Activated T-cell treated with anti-CD3 and anti-CD28 coated beads, Interleukin-2, amount 50 U/mL, for 1 hour (primary cell): Measurements from ENCODE around the gene PRICKLE3.

ENCODE experiments used
- DNase-seq: peaks from one replicate; pipeline ENCODE4 v3.0.0-alpha.2; 2020

Gene PRICKLE3

GRCh38 chrX:49206543-49206942 lies 20.4 kb upstream of the PRICKLE3 start:
- DNase-seq, result no peak

- DNase-seq, result no peak
Measured at GRCh38 chrX:49205443-49205842, 19.3 kb upstream of the PRICKLE3 start.

GRCh38 chrX:49204709-49205108 lies 18.5 kb upstream of the PRICKLE3 start:
- DNase-seq, result no peak

- DNase-seq, result no peak
Measured at GRCh38 chrX:49204017-49204416, 17.8 kb upstream of the PRICKLE3 start.

GRCh38 chrX:49203536-49203935 lies 17.4 kb upstream of the PRICKLE3 start:
- no peak for DNase-seq

- DNase-seq, result no peak
Measured at GRCh38 chrX:49202022-49202421, 15.8 kb upstream of the PRICKLE3 start.

DNA sequence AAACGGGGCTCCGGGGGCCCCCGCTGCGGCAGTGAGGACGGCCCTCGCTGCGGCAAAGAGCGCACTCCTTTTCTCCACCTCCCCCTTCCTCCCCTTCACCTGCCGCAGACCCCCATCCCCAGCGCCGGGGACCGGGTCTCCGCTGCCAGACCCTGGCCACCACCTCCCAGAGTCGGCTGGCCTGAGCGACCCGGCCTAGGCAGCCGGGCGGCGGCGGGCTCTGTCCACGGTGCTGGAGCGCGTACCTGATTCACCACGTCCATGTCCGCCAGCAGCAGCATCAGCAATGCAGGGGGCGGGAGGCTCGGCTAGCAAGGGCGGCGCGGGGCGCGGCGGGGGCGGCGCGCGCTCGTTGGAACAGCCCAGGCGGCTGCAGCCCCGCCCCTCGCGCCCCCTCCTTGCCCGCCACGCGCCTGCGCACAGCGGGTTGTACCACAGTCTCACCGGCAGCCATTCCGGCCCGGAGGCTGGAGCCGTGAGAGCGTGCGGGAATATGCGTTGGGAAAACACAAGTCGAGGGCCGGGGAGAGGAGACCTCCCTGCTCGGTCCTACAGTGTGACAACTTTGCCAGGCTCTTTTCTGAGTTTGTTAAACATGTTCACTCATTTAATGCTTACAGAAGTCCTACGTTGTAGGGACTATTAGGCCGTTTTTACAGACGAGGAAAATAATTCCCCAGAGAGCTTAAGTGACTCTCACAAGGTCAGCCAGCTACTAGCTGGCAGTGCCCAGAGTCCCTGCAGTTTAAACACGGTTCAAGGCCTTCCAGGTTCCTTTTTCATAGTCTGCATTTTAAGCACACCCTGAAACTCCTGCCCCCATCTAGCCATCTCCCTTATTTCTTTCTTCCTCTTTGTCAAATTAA lies 14.0 kb upstream of the PRICKLE3 start, which contains the start of gene SYP:
TSS of gene SYP (minus strand) at position 288 of the 866 bp plus-strand sequence. CDS start at position 281, 7 bp downstream.
- DNase-seq, result peak; percentile 89

- DNase-seq, result no peak
Measured at GRCh38 chrX:49199315-49199595, 13.1 kb upstream of the PRICKLE3 start.

DNA sequence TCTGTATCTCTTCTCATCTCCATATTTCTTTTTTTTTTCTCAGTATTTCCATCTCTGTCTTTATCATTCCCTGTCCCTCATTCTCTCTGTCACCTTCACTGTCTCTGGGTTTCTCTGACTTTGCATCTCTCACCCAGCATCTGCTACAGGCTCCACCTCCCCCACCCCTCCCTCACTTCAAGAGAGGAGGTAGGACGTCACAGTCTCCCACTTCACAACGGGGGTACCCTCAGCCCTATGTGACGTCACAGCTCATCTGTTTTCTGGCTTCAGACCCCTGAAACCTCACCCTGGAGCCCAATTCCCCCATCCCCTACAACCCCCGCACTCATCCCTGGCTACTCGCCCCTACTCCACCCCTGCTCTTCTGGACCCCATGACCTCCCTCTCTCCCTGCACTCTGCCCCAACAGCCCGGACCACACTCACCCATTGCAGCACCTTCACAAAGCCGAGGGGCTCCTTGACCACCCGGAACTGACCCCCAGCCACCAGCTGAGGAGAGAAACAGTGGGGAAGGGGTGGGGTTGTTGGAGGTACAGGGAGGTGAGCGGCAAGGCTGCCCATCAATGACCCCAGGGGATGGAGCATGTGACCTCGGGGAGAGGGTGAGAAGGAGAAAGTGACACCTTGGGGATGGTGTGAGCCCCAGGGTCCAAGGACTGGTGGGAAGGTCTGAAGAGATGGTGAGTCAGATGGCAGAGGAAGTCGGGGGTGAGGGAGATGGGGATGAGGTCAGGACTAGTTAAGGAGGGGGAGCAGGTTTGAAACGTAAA lies 12.6 kb upstream of the PRICKLE3 start:
- DNase-seq, result no peak

GRCh38 chrX:49197543-49198087 lies 11.4 kb upstream of the PRICKLE3 start:
- DNase-seq, result no peak

DNA sequence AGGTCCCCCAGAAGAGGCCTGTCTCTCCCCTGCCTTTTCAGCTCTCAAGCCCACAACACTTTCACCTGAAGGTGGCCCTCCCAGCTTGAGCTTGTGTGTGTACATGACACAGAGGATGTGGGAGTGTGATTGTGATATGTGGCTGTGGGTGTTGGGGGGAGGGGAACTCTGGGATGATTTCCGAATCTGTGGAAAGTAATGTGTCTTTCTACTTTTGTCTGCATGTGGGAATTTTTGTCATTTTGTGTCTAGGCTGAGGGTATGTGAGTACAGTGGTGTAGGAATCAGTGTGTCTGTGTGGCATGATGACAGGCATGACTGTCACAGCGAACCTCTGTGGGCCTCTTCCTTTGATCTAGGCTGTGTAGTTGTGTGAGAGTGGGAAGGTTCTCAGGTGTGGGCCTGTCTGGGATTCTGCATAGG lies 7.4 kb upstream of the PRICKLE3 start:
- DNase-seq, result no peak

- DNase-seq, result no peak
Measured at GRCh38 chrX:49192722-49193328, 6.7 kb upstream of the PRICKLE3 start.

DNA sequence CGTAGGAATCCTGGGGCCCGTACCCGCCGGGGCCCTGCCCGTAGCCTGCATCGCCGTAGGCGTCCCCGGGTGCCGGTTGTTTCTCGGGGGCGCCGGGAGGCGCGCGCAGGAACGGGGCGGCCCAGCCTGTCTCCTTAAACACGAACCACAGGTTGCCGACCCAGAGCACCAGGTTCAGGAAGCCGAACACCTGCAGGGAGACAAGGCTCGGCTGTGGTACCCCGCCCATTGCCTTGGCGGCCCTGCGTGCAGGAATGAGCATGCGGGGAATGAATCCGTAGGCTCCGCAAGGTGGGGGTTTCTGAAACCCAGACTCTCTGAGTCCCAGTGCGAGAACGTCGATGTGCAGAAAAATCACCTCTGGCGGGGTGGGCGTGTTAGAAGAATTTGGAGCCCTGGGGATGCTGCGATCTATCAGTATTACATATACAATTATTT lies 5.4 kb upstream of the PRICKLE3 start:
- no peak for DNase-seq

DNA sequence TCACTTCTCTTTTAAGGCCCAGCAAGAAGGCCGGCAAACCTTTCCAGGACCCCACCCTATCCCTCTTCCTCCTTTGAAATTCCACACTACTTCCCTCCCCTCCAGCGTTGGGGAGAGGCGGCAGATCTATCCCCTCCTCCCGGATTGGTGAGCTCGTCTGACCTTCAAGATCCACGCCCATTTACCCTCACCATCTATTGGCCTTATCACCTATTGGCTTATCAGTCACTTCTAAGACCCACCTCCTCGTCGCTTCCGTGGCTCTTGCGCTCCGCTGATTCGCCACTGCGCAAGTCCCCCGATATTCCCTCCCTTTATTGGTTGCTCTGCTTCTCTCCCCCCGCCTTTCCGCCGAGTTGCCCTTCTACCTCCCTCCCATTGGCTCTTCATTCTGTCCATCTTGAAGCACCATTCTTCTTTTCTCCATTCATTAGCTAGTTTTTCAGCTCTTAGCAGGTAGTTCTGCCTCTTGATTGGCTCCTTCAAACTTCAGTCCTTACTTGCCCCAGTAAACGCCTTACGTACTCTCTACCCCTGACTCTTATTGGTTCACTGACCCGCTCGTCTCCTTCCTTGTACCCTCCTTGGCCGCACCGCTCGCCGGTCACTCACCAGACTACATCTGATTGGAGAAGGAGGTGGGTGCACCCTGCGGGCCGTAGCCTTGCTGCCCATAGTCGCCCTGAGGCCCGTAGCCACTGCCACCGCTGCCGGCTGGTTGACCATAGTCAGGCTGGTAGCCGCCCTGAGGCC lies 4.8 kb upstream of the PRICKLE3 start:
- DNase-seq, result peak; percentile 73

DNA sequence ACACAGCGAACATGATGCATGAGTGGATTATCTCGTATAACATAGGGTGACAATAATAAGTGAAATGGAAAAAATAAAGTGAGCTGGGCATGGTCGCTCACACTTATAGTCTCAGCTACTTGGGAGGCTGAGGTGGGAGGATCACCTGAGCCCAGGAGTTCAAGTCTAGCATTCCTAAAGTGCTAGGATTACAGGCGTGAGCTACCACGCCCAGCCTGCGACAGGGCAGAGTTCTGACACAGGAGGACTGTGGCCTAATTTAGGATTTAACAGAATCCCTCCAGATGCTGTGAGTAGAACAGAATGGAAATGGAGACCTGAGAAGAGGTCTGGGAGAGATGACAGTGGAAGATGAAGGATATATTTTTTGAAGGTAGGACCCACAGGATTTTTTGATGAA lies 3.4 kb upstream of the PRICKLE3 start:
- no peak for DNase-seq

- no peak for DNase-seq
Measured at GRCh38 chrX:49188468-49189076, 2.4 kb upstream of the PRICKLE3 start.

GRCh38 chrX:49187526-49187925 lies 1.4 kb upstream of the PRICKLE3 start:
- DNase-seq, result no peak

DNA sequence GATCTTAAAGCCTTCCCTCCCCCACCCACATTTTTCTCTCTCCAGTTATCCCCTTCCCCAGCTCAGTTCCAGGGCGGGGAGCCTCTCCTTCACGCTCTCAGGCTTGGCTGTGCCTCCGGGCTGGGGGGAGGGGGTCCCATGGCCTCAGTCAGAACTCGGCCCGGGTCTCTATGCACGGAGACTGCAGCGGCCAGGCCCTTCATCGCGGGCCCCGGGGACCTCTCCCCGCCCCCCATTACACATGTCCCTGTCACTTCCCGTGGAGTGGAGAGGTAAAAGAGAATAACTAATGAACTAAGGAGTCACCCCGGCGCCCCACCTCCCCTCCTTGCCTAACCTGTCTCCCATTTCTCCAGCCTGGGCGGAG lies 838 bp upstream of the PRICKLE3 start:
- no peak for DNase-seq

DNA sequence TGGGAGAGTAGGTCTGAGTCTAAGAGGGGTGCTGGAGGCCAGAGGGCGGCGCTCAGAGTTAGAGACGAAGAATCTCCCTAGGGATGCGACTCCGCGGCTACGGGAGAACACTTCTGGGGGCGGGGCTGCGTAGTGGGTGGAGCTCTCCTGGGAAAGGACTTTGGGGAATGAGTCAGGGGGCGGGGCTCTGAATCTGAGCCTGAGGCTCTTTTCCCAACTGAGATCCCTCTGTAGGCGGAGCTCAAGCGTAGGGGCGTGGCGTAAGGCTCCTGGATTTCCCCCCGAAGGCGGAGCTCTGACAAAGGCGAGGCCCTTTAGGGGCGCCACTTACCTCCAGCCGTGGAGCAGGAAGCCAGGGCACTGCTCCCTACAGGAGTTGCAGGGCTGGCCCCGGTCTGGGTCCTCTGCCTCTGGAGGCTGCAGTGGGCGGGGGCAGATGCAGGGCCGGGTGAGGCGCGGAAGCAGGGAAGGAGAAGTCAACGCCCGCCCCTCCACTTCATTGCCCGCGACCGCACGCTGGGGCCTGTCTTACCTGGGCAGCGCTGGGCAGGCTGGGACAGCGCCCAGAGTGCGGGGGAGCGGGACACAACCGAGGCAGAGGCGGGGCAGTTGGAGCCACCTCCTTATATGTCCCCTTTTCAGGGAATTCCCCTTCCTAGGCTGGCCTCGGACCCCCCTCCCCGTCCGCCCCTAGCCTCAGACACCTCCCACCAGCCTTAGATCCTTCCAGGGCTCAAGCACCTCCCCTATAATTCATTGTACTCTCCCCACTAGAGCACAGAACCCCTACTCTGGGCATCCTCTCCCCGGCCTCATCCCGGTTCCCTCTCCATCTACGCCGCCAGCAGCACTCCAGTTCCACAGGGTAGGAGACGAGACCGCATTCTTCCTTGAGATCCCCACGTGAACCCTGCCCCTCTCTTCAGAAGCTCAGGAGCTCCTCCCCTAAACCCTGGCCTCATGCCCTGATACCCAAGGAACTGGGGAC lies 1.6 kb downstream of the PRICKLE3 start:
- no peak for DNase-seq

DNA sequence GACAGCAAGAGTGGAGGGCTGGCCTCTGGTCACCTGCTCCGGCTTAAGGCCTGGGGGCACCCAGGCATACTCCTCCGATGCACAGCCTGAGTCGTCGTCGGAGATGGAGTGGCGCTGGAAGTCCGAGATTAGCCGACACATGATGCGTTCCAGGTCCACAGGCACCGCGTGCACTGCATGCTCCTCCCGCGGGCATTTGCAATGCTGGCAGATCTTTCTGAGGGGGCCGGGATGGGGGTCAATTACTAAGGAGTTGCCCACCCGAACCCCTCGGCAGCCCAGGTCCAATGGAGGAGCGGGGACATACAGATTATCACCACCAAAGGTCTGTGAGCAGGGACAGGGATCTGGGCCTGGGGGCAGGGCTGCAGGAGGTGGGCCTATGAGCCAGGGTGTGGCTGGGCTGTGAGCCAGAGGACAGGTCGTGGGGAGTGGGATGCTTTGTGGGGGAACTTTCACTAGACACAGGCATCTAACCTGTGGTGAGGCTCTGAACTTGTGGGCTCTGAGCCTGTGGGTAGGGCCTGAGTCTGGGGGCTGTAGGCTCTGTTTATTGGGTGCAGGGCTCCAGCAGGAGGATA lies 2.4 kb downstream of the PRICKLE3 start:
- DNase-seq, result no peak

DNA sequence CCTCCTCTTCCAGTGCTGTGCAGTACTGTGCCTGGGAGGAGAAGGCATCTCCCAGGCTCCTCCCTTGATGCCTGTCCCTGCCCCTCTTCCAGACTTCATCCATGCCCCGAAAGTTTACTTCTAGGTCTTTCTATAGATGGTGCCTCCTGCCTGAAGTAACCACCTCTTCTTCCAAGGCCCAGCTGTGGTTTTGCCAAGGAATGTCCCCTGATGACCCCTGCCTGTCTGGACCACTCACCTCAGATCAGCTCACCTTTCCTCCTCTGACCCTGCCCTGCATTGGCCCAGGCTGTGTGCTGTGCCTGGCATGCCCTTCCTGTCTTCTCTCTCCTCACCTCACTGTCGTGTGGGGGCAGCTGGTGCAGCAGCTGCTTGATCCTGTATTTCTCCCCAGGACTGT lies 6.8 kb downstream of the PRICKLE3 start:
- no peak for DNase-seq
